Gastroesophageal sphincter (tissue), 3 donors: ENCODE measurements around the gene HSFX1.
"Not testable (repeated sequence)": the region's sequence is repeated elsewhere in the genome, so short reads cannot be mapped to it uniquely, and the experiment has no call there.

ENCODE experiments used
- CTCF ChIP-seq, 4 experiments: fragments of 200-600 bp in 2 of 4; fragments of 450-650 bp in 2 of 4; sonication (generic) in 1 of 4; IDR thresholded peaks; one replicate each; pipeline ENCODE4 v1.5.1; 2017 to 2019; ENCODE audit warnings: antibody characterized with exemption in 4 of 4, mild to moderate bottlenecking in 2 of 4, moderate library complexity in 2 of 4
- POLR2A ChIP-seq, 2 donors: fragments of 450-650 bp; IDR thresholded peaks; one replicate each; pipeline ENCODE4 v1.6.1; 2017; ENCODE audit warnings: antibody characterized with exemption in 2 of 2, mild to moderate bottlenecking in 2 of 2, moderate library complexity in 1 of 2
- POLR2AphosphoS5 ChIP-seq: sonication (generic); formaldehyde crosslinking; IDR thresholded peaks from one replicate; pipeline ENCODE4 v1.6.1; 2017; ENCODE audit warnings: antibody characterized with exemption

DNA sequence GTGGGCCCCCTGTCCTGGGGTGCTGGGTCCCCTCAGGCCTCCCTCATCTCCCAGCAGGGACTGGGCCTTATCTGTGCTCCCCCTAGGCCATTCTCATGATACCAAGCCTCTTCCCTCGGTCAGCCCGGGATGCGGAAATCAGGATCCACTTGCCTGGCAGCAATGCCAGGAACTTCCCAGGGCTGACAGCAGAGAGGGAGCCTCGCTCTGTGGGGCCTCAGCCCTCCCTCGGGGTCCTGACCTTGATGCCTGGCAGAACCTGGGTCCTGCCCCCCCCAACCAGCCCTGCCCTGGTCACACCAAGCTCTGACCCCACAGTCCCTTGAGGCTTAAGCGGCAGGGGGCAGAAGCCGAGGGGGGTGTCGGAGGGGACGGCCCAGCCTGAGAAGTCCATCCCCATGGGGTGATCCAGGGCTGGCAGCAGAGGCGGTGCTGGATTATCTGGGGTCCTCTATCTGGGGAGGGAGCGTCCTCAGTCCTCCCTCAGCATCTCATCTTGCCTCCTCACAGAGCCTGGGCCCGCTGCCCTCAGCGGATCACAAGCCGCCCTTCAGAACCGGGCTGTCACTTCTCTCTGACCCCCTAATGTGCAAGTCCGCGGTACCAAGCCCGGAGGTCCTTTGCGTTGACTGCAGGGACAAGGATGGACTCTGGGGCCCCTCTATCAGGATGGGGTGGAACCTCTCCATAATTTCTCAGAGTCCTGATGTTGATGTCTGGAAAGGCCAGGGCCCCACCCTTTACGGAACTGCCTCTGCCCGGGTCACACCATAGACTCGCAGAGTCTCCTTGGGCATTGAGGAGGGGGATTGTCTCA, 11.8 kb upstream of the HSFX1 start:
- TF ChIP-seq POLR2AphosphoS5; CTCF (IDR thresholded peaks at IDR 0.05); POLR2A (IDR thresholded peaks at IDR 0.05): not testable (repeated sequence)
